ENCODE data around the gene ADD1. TPM values are rescaled to one million over a fixed set of nuclear protein-coding genes. Genes with fewer than 3 reads are reported as not detected.

ADD1 gene
- total and polyA plus RNA-seq, 4 donors = 62.2 to 142 (median 83.4) TPM

DNA sequence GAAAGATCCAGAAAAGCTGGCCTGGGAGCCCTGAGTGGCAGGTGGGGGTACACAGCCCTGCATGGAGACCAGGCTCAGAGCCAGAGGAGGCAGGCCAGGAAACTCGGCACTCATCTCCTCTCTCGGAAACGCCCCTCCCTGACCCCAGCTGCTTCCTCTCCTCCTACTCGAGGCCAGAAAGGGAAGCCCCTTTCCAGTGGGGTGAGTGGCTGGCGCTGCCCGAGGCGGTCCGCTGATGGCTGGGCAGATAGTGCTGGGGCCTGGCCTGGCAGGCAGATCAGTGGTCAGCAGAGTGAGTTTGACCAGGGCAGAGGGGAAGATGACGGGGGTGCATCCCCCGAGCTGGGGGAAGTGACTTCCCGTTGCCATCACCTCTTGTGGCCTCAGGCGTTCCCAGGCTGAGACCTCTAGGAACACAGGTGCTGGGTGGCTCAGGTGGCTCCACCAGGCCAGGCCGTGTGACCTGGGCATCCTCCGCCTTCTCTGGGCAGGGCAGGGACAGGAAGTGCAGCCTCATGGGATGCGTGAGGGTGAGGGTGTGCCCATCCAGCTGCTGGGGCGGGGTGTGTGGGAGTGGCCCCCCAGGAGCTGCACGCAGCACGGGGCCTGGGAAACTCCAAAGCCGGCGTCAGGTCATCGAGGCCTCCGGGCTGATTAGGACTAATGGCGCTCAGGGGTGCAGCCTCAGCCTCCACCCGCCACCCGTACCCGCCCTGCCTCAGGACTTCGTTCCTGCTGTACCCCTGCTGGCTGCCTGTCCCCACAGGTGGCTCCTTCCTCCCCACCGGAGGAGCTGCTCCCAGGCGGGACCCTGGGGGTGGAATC lies 45.0 kb upstream of the ADD1 start:
- Histone ChIP-seq H3K27me3 (ENCODE audit: control insufficient read depth in 4 of 4, insufficient read depth in 4 of 4, low read length in 3 of 4) (no peaks in the 10 kb centered on the region), H3K4me1 (ENCODE audit: control insufficient read depth in 4 of 4, insufficient read depth in 4 of 4, low read length in 3 of 4) (peaks cover 41 to 84% (median 69%) of the 10 kb centered on the region in 4 donors), H3K4me3 (ENCODE audit: low read depth in 1 of 3, low read length in 3 of 3) (no peak overlapping the region), H3K27ac (ENCODE audit: low read depth in 1 of 2, low read length in 2 of 2) (peak overlapping the region; percentile 90 to 96), H3K9ac (ENCODE audit: low read depth in 1 of 2, low read length in 2 of 2) (no peak overlapping the region), H3K36me3 (ENCODE audit: control insufficient read depth in 4 of 4, insufficient read depth in 3 of 4, low read depth in 1 of 4, low read length in 3 of 4) (peaks cover 0 to 5% (median 0%) of the 10 kb centered on the region in 4 donors), H3K9me3 (ENCODE audit: control insufficient read depth in 4 of 4, low read length in 3 of 4) (no peaks in the 10 kb centered on the region)
- WGBS = 60% methylated on average over 29 of the region's 29 CpGs
- TF ChIP-seq GABPA (IDR thresholded peaks at IDR 0.05 in 1 of 2, conservative IDR thresholded peaks at IDR 0.05 in 1 of 2) = peak in 1 of 2 donors; percentile 8
- no peak for TF ChIP-seq TAF1 (conservative IDR thresholded peaks at IDR 0.05)
- TF ChIP-seq RXRA (IDR thresholded peaks at IDR 0.05) = no peak
- peak; percentile 78 for TF ChIP-seq NR2F2 (IDR thresholded peaks at IDR 0.05)
- TF ChIP-seq, protein P1, sequence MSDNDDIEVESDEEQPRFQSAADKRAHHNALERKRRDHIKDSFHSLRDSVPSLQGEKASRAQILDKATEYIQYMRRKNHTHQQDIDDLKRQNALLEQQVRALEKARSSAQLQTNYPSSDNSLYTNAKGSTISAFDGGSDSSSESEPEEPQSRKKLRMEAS (IDR thresholded peaks at IDR 0.05) = no peak
- peak; percentile 43 for DNase-seq (ENCODE audit: low spot score)

DNA sequence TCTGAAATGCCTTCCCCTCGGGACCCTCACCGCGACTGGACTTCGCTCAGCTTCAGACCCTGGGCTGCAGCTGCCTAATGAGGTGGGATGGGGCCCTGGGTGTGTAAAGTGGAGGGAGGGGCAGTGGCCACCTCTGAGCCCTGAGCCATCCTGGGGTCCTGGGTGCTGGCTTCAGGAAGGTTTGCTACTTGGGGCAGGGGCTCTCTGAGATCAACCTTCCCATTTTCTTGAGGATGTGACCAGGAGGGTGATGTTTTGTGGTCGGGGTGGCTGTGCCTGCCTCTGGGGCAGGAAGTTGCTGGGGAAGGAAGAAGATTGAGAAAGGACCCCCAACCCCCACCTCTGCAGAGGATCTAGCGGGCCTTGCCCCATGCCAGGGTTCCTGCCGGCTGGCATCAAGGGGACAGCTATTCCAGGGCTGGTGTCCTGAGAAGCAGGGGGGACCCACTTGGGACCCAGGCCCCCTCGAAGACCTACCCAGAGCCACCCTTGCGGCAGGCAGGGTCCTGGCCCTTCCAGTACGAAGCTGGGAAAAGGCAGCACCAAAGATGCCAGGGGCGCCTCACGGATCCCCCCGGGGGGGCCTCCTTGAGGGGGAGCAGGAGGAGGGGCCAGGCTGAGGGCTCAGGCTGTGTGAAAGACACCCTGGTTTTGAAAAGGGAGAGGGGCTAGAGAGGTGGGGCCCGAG lies 44.3 kb upstream of the ADD1 start:
- WGBS = 80% methylated on average over 14 of the region's 14 CpGs
- Histone ChIP-seq H3K36me3 (ENCODE audit: control insufficient read depth in 4 of 4, insufficient read depth in 3 of 4, low read depth in 1 of 4, low read length in 3 of 4) (peaks cover 0 to 7% (median 2%) of the 10 kb centered on the region in 4 donors), H3K27me3 (ENCODE audit: control insufficient read depth in 4 of 4, insufficient read depth in 4 of 4, low read length in 3 of 4) (no peaks in the 10 kb centered on the region), H3K4me3 (ENCODE audit: low read depth in 1 of 3, low read length in 3 of 3) (peak overlapping the region in 1 of 3 donors; percentile 5), H3K9me3 (ENCODE audit: control insufficient read depth in 4 of 4, low read length in 3 of 4) (no peaks in the 10 kb centered on the region), H3K4me1 (ENCODE audit: control insufficient read depth in 4 of 4, insufficient read depth in 4 of 4, low read length in 3 of 4) (peaks cover 38 to 85% (median 68%) of the 10 kb centered on the region in 4 donors), H3K27ac (ENCODE audit: low read depth in 1 of 2, low read length in 2 of 2) (peak overlapping the region; percentile 90 to 96), H3K9ac (ENCODE audit: low read depth in 1 of 2, low read length in 2 of 2) (peak overlapping the region in 1 of 2 donors; percentile 44)
- no peak for TF ChIP-seq RXRA (IDR thresholded peaks at IDR 0.05)
- TF ChIP-seq, protein P2, sequence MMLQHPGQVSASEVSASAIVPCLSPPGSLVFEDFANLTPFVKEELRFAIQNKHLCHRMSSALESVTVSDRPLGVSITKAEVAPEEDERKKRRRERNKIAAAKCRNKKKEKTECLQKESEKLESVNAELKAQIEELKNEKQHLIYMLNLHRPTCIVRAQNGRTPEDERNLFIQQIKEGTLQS (IDR thresholded peaks at IDR 0.05) = no peak
- TF ChIP-seq, protein P3, sequence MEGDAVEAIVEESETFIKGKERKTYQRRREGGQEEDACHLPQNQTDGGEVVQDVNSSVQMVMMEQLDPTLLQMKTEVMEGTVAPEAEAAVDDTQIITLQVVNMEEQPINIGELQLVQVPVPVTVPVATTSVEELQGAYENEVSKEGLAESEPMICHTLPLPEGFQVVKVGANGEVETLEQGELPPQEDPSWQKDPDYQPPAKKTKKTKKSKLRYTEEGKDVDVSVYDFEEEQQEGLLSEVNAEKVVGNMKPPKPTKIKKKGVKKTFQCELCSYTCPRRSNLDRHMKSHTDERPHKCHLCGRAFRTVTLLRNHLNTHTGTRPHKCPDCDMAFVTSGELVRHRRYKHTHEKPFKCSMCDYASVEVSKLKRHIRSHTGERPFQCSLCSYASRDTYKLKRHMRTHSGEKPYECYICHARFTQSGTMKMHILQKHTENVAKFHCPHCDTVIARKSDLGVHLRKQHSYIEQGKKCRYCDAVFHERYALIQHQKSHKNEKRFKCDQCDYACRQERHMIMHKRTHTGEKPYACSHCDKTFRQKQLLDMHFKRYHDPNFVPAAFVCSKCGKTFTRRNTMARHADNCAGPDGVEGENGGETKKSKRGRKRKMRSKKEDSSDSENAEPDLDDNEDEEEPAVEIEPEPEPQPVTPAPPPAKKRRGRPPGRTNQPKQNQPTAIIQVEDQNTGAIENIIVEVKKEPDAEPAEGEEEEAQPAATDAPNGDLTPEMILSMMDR (IDR thresholded peaks at IDR 0.05; ENCODE audit: low read depth, low read length, missing input control) = no peak
- TF ChIP-seq RAD21 (IDR thresholded peaks at IDR 0.05) = no peak
- TF ChIP-seq, protein P1 (IDR thresholded peaks at IDR 0.05) = no peak
- no peak for TF ChIP-seq TAF1 (conservative IDR thresholded peaks at IDR 0.05)
- no peak for TF ChIP-seq NR2F2 (IDR thresholded peaks at IDR 0.05)
- TF ChIP-seq, protein P4, sequence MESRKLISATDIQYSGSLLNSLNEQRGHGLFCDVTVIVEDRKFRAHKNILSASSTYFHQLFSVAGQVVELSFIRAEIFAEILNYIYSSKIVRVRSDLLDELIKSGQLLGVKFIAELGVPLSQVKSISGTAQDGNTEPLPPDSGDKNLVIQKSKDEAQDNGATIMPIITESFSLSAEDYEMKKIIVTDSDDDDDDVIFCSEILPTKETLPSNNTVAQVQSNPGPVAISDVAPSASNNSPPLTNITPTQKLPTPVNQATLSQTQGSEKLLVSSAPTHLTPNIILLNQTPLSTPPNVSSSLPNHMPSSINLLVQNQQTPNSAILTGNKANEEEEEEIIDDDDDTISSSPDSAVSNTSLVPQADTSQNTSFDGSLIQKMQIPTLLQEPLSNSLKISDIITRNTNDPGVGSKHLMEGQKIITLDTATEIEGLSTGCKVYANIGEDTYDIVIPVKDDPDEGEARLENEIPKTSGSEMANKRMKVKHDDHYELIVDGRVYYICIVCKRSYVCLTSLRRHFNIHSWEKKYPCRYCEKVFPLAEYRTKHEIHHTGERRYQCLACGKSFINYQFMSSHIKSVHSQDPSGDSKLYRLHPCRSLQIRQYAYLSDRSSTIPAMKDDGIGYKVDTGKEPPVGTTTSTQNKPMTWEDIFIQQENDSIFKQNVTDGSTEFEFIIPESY (IDR thresholded peaks at IDR 0.05) = no peak
- no peak for TF ChIP-seq SP1 (IDR thresholded peaks at IDR 0.05)
- no peak for TF ChIP-seq FOXA2 (IDR thresholded peaks at IDR 0.05)
- TF ChIP-seq HNF4A (conservative IDR thresholded peaks at IDR 0.05) = no peak
- TF ChIP-seq JUND (IDR thresholded peaks at IDR 0.05) = no peak
- no peak for TF ChIP-seq GABPA (IDR thresholded peaks at IDR 0.05 in 1 of 2, conservative IDR thresholded peaks at IDR 0.05 in 1 of 2)
- TF ChIP-seq, protein P5, sequence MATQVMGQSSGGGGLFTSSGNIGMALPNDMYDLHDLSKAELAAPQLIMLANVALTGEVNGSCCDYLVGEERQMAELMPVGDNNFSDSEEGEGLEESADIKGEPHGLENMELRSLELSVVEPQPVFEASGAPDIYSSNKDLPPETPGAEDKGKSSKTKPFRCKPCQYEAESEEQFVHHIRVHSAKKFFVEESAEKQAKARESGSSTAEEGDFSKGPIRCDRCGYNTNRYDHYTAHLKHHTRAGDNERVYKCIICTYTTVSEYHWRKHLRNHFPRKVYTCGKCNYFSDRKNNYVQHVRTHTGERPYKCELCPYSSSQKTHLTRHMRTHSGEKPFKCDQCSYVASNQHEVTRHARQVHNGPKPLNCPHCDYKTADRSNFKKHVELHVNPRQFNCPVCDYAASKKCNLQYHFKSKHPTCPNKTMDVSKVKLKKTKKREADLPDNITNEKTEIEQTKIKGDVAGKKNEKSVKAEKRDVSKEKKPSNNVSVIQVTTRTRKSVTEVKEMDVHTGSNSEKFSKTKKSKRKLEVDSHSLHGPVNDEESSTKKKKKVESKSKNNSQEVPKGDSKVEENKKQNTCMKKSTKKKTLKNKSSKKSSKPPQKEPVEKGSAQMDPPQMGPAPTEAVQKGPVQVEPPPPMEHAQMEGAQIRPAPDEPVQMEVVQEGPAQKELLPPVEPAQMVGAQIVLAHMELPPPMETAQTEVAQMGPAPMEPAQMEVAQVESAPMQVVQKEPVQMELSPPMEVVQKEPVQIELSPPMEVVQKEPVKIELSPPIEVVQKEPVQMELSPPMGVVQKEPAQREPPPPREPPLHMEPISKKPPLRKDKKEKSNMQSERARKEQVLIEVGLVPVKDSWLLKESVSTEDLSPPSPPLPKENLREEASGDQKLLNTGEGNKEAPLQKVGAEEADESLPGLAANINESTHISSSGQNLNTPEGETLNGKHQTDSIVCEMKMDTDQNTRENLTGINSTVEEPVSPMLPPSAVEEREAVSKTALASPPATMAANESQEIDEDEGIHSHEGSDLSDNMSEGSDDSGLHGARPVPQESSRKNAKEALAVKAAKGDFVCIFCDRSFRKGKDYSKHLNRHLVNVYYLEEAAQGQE (IDR thresholded peaks at IDR 0.05) = no peak
- TF ChIP-seq HNF4G (IDR thresholded peaks at IDR 0.05) = no peak
- TF ChIP-seq FOXA1 (IDR thresholded peaks at IDR 0.05) = no peak
- TF ChIP-seq YY1 (IDR thresholded peaks at IDR 0.05) = no peak
- no peak for TF ChIP-seq EGR1 (IDR thresholded peaks at IDR 0.05; ENCODE audit: low read depth in 2 of 2)
- DNase-seq (ENCODE audit: low spot score) = peak; percentile 31
